PC-3 (cell line): ENCODE measurements around the gene CEP70. TPM values are rescaled to one million over a fixed set of nuclear protein-coding genes. Genes with fewer than 3 reads are reported as not detected.

Experiments used
- ATAC-seq: fragments of 200-7000 bp; cut with Tn5 transposase; 2 replicates; pipeline ENCODE4 v1.9.1; 2020; ENCODE audit warnings: mild to moderate bottlenecking, moderate library complexity
- BruUV-seq: library from RNA; stranded (reverse); fragments of 400-500 nt; replicated peaks from 2 replicates; lab custom pipeline; 2021; lab: Mats Ljungman, UMichigan
- CTCF ChIA-PET: fragments of 300-600 bp; sonication (Branson Sonifier 250); formaldehyde crosslinking; loops from one replicate; lab custom pipeline; 2022; ENCODE audit warnings: antibody characterized with exemption; lab: Charles Lee
- POLR2A ChIA-PET: fragments of 300-600 bp; sonication (Branson Sonifier 250); formaldehyde crosslinking; loops from one replicate; lab custom pipeline; 2022; ENCODE audit warnings: antibody characterized with exemption; ENCODE audit not compliant: unreplicated experiment; lab: Charles Lee
- DNase-seq: peaks from one replicate; pipeline ENCODE4 v3.0.0-alpha.2; 2015
- H2AFZ ChIP-seq: fragments of 300-600 bp; sonication (generic); 2 replicates; pipeline ENCODE4 v1.6.0; 2016; ENCODE audit warnings: antibody characterized with exemption, low read length
- H3F3A ChIP-seq: fragments of 300-600 bp; sonication (generic); one replicate; pipeline ENCODE4 v1.6.0; 2017; ENCODE audit warnings: antibody characterized with exemption, low read length, control low read depth, mild to moderate bottlenecking; ENCODE audit not compliant: unreplicated experiment
- H3K27ac ChIP-seq: fragments of 300-600 bp; sonication (generic); 2 replicates; pipeline ENCODE4 v1.5.1; 2016; ENCODE audit warnings: mild to moderate bottlenecking, low read length
- H3K27me3 ChIP-seq: fragments of 300-600 bp; sonication (generic); 2 replicates; pipeline ENCODE4 v1.6.1; 2016; ENCODE audit warnings: low read length, mixed read lengths
- H3K36me3 ChIP-seq: fragments of 300-600 bp; sonication (generic); 2 replicates; pipeline ENCODE4 v1.6.1; 2016; ENCODE audit warnings: low read depth, mixed run types, low read length, mixed read lengths
- H3K4me1 ChIP-seq: fragments of 300-600 bp; sonication (generic); 2 replicates; pipeline ENCODE4 v1.5.1; 2016; ENCODE audit warnings: low read length; ENCODE audit not compliant: insufficient read depth
- H3K4me2 ChIP-seq: fragments of 300-600 bp; sonication (generic); 2 replicates; pipeline ENCODE4 v1.6.0; 2016; ENCODE audit warnings: low read length
- H3K4me3 ChIP-seq: fragments of 300-600 bp; sonication (generic); 2 replicates; pipeline ENCODE4 v1.5.1; 2016; ENCODE audit warnings: mild to moderate bottlenecking, low read length, mixed read lengths
- H3K79me2 ChIP-seq: fragments of 300-600 bp; sonication (generic); 2 replicates; pipeline ENCODE4 v1.6.1; 2017; ENCODE audit warnings: low read length, mixed read lengths
- H3K9ac ChIP-seq: fragments of 300-600 bp; sonication (generic); 2 replicates; pipeline ENCODE4 v1.6.0; 2016; ENCODE audit warnings: mild to moderate bottlenecking, low read length
- H3K9me2 ChIP-seq: fragments of 300-600 bp; sonication (generic); replicated peaks from 2 replicates; pipeline ENCODE4 v1.6.1; 2016; ENCODE audit warnings: mixed run types, low read length, mixed read lengths
- H3K9me3 ChIP-seq: fragments of 300-600 bp; sonication (generic); 2 replicates; pipeline ENCODE4 v1.6.1; 2016; ENCODE audit warnings: low read length, mixed read lengths
- H4K20me1 ChIP-seq: fragments of 300-600 bp; sonication (generic); 2 replicates; pipeline ENCODE4 v1.6.1; 2016; ENCODE audit warnings: low read length, mixed read lengths
- CTCF ChIP-seq: fragments of 300-600 bp; sonication (generic); conservative IDR thresholded peaks from 2 replicates; pipeline ENCODE4 v1.5.1; 2017; ENCODE audit warnings: antibody characterized with exemption, low read depth, mild to moderate bottlenecking, low read length
- EZH2 ChIP-seq: fragments of 300-600 bp; sonication (generic); IDR thresholded peaks from one replicate; pipeline ENCODE4 v1.6.1; 2017; ENCODE audit warnings: antibody characterized with exemption, mild to moderate bottlenecking, low read length; ENCODE audit not compliant: unreplicated experiment
- EZH2phosphoT487 ChIP-seq: fragments of 300-600 bp; sonication (generic); IDR thresholded peaks from 2 replicates; pipeline ENCODE4 v1.6.1; 2018; ENCODE audit warnings: mild to moderate bottlenecking, antibody characterized with exemption, low read length, borderline replicate concordance
- intact Hi-C: fragments of 100-400 bp; cut with micrococcal nuclease; formaldehyde crosslinking; loops from 2 replicates; pipeline ENCODE4 v1.9.0; 2023
- total RNA-seq: library from RNA; depleted of rRNA; stranded (reverse); fragments of >200 nt; gene quantifications from 2 replicates; pipeline ENCODE4 v1.2.3, GENCODE V29; 2014

The CEP70 gene
- total RNA-seq, 1 experiment from 2014 or later: 16.7 TPM

DNA sequence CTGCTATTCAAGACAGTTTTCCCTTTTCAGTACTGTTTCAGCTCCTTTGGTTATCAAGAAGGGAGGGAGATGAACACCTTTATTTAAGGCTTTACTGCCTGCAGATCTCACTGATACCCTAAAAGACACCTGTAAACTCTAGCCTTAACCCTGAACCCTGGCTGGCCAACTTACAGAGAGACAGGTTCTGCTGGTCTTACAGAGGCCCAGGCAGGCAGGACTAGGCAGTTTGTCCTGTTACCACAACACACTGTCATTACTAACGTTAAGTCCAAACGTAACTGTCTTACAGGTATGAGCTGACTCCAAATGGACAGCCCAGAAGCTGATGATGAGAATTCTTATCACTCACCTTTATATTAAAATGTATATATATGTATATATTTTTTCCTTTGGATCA is 117.5 kb downstream of the CEP70 start:
- no peaks in the 10 kb centered on the region for H3K9me3 ChIP-seq
- no TSS peak for BruUV-seq
- intact Hi-C loops: no loop called here
- ATAC-seq (no peak), DNase-seq (no peak)
- no peak overlapping the region for H2AFZ ChIP-seq
- peaks cover 19% of the 10 kb centered on the region for H3K4me1 ChIP-seq
- H3K79me2 ChIP-seq: no peaks in the 10 kb centered on the region
- peaks cover 4% of the 10 kb centered on the region for H3F3A ChIP-seq
- no peaks in the 10 kb centered on the region for H4K20me1 ChIP-seq
- no peaks in the 10 kb centered on the region for H3K27me3 ChIP-seq
- H3K27ac ChIP-seq: no peak overlapping the region
- ChIA-PET POLR2A (no interaction called here), CTCF (no interaction called here)
- H3K36me3 ChIP-seq: no peaks in the 10 kb centered on the region
- no peak overlapping the region for H3K9ac ChIP-seq
- no peaks in the 10 kb centered on the region for H3K9me2 ChIP-seq
- no peak overlapping the region for H3K4me3 ChIP-seq
- no peak overlapping the region for H3K4me2 ChIP-seq
- TF ChIP-seq CTCF: no peak
- TF ChIP-seq EZH2: no peak
- no peak for TF ChIP-seq EZH2phosphoT487

- Histone ChIP-seq H3F3A (peaks cover 4% of the 10 kb centered on the region), H3K4me1 (peaks cover 33% of the 10 kb centered on the region), H3K9me2 (no peaks in the 10 kb centered on the region), H3K4me3 (no peak overlapping the region), H3K27ac (no peak overlapping the region), H3K9me3 (no peaks in the 10 kb centered on the region), H3K4me2 (no peak overlapping the region), H2AFZ (no peak overlapping the region), H3K27me3 (no peaks in the 10 kb centered on the region), H3K36me3 (no peaks in the 10 kb centered on the region), H4K20me1 (no peaks in the 10 kb centered on the region), H3K9ac (no peak overlapping the region), H3K79me2 (no peaks in the 10 kb centered on the region)
- POLR2A ChIA-PET: no interaction called here
- BruUV-seq: no TSS peak
- intact Hi-C loops: no loop called here
- ATAC-seq: no peak
- no peak for DNase-seq
- CTCF ChIA-PET: no interaction called here
- TF ChIP-seq EZH2phosphoT487 (no peak), EZH2 (no peak), CTCF (no peak)
Measured at GRCh38 chr3:138474163-138474562, 119.9 kb downstream of the CEP70 start.

GRCh38 chr3:138473391-138473790 is 120.7 kb downstream of the CEP70 start:
- H3K36me3 ChIP-seq: no peaks in the 10 kb centered on the region
- ATAC-seq: no peak
- H3K79me2 ChIP-seq: no peaks in the 10 kb centered on the region
- H3K27ac ChIP-seq: no peak overlapping the region
- H3K9me2 ChIP-seq: no peaks in the 10 kb centered on the region
- peaks cover 4% of the 10 kb centered on the region for H3F3A ChIP-seq
- intact Hi-C loops: no loop called here
- TF ChIP-seq EZH2phosphoT487: no peak
- TF ChIP-seq EZH2: no peak
- no peak for TF ChIP-seq CTCF
- no TSS peak for BruUV-seq
- peaks cover 41% of the 10 kb centered on the region for H3K4me1 ChIP-seq
- H2AFZ ChIP-seq: no peak overlapping the region
- no peak overlapping the region for H3K4me2 ChIP-seq
- no peak for DNase-seq
- H4K20me1 ChIP-seq: no peaks in the 10 kb centered on the region
- CTCF ChIA-PET: no interaction called here
- H3K27me3 ChIP-seq: no peaks in the 10 kb centered on the region
- no peak overlapping the region for H3K4me3 ChIP-seq
- H3K9ac ChIP-seq: no peak overlapping the region
- POLR2A ChIA-PET: no interaction called here
- H3K9me3 ChIP-seq: no peaks in the 10 kb centered on the region
